ENCODE results near the gene ATP6V1B1. TPM values are rescaled to one million over a fixed set of nuclear protein-coding genes. Genes with fewer than 3 reads are reported as not detected.

ATP6V1B1 gene
- total RNA-seq, 1 donor from 2014 or later: not detected

- DNase-seq (ENCODE audit: low read depth) (no peak), FAIRE-seq (no peak)
- peaks cover 10% of the 10 kb centered on the region for H3K27me3 ChIP-seq (ENCODE audit: control insufficient read depth, insufficient read depth, low read length)
- no peak for TF ChIP-seq CTCF (IDR thresholded peaks at IDR 0.05; ENCODE audit: insufficient read depth, low read length, severe bottlenecking)
- no peak overlapping the region for H3K4me3 ChIP-seq (ENCODE audit: low read depth, low read length)
- H3K36me3 ChIP-seq (ENCODE audit: control insufficient read depth, insufficient read depth, low read length): no peaks in the 10 kb centered on the region
These were observed 2.3 kb downstream of the ATP6V1B1 start for GRCh38 chr2:70937866-70938585.

- no peak overlapping the region for H3K4me3 ChIP-seq (ENCODE audit: low read depth, low read length)
- DNase-seq (ENCODE audit: low read depth): no peak
- H3K36me3 ChIP-seq (ENCODE audit: control insufficient read depth, insufficient read depth, low read length): no peaks in the 10 kb centered on the region
- TF ChIP-seq CTCF (IDR thresholded peaks at IDR 0.05; ENCODE audit: insufficient read depth, low read length, severe bottlenecking): no peak
- peaks cover 10% of the 10 kb centered on the region for H3K27me3 ChIP-seq (ENCODE audit: control insufficient read depth, insufficient read depth, low read length)
- FAIRE-seq: no peak
These were observed 2.9 kb downstream of the ATP6V1B1 start for GRCh38 chr2:70938586-70938950.

- FAIRE-seq (no peak), DNase-seq (ENCODE audit: low read depth) (no peak)
- no peak for TF ChIP-seq CTCF (IDR thresholded peaks at IDR 0.05; ENCODE audit: insufficient read depth, low read length, severe bottlenecking)
- peaks cover 10% of the 10 kb centered on the region for H3K27me3 ChIP-seq (ENCODE audit: control insufficient read depth, insufficient read depth, low read length)
- H3K36me3 ChIP-seq (ENCODE audit: control insufficient read depth, insufficient read depth, low read length): no peaks in the 10 kb centered on the region
- no peak overlapping the region for H3K4me3 ChIP-seq (ENCODE audit: low read depth, low read length)
These were observed 3.5 kb downstream of the ATP6V1B1 start for GRCh38 chr2:70939001-70939838.

- no peak for TF ChIP-seq CTCF (IDR thresholded peaks at IDR 0.05; ENCODE audit: insufficient read depth, low read length, severe bottlenecking)
- no peak for FAIRE-seq
- no peaks in the 10 kb centered on the region for H3K36me3 ChIP-seq (ENCODE audit: control insufficient read depth, insufficient read depth, low read length)
- DNase-seq (ENCODE audit: low read depth): no peak
- peaks cover 8% of the 10 kb centered on the region for H3K27me3 ChIP-seq (ENCODE audit: control insufficient read depth, insufficient read depth, low read length)
- H3K4me3 ChIP-seq (ENCODE audit: low read depth, low read length): no peak overlapping the region
These were observed 4.3 kb downstream of the ATP6V1B1 start for GRCh38 chr2:70939839-70940580.

- no peak overlapping the region for H3K4me3 ChIP-seq (ENCODE audit: low read depth, low read length)
- FAIRE-seq (peak; percentile 18), DNase-seq (ENCODE audit: low read depth) (no peak)
- no peaks in the 10 kb centered on the region for H3K36me3 ChIP-seq (ENCODE audit: control insufficient read depth, insufficient read depth, low read length)
- peaks cover 4% of the 10 kb centered on the region for H3K27me3 ChIP-seq (ENCODE audit: control insufficient read depth, insufficient read depth, low read length)
- TF ChIP-seq CTCF (IDR thresholded peaks at IDR 0.05; ENCODE audit: insufficient read depth, low read length, severe bottlenecking): no peak
These were observed 5.5 kb downstream of the ATP6V1B1 start for GRCh38 chr2:70941186-70941585.

Data from bronchial epithelial cell (primary cell).